HEK293 (cell line): Measurements from ENCODE around the gene KCNQ1.

Experiments
- CTCF ChIA-PET: fragments of 350-600 bp; formaldehyde crosslinking; extraction: SDS; loops from one replicate; lab custom pipeline; 2021; ENCODE audit warnings: antibody characterized with exemption; lab: Yijun Ruan, JAX
- POLR2A ChIA-PET: fragments of 300-600 bp; formaldehyde crosslinking; extraction: SDS; loops from one replicate; lab custom pipeline; 2020; ENCODE audit warnings: antibody characterized with exemption, inconsistent platforms; lab: Yijun Ruan, JAX
- H3K27ac ChIP-seq: fragments of 200-500 bp; sonication (Bioruptor generic); 2 replicates; pipeline ENCODE4 v1.5.1; 2014; ENCODE audit warnings: low read depth, low read length, control low read depth, inconsistent platforms; ENCODE audit errors: extremely low read depth
- H3K36me3 ChIP-seq, 2 experiments: fragments of 200-500 bp in 1 of 2; sonication (Bioruptor generic) in 1 of 2; 1 replicate in 1 of 2; 2 replicates in 1 of 2; pipeline ENCODE4 v1.5.1; 2014 to 2017; ENCODE audit warnings: inconsistent platforms in 2 of 2, low read length in 2 of 2; ENCODE audit not compliant: control insufficient read depth in 2 of 2, insufficient read depth in 1 of 2
- H3K4me1 ChIP-seq: fragments of 200-500 bp; sonication (Bioruptor generic); 2 replicates; pipeline ENCODE4 v1.5.1; 2014; ENCODE audit warnings: mild to moderate bottlenecking, low read length, inconsistent platforms; ENCODE audit not compliant: control insufficient read depth, insufficient read depth
- H3K4me3 ChIP-seq: 2 replicates; pipeline ENCODE4 v1.5.1; 2011; ENCODE audit warnings: low read depth, mild to moderate bottlenecking, control low read depth, low read length, moderate library complexity
- H3K9me3 ChIP-seq: fragments of 200-500 bp; sonication (Bioruptor generic); 2 replicates; pipeline ENCODE4 v1.5.1; 2014; ENCODE audit warnings: low read depth, low read length, inconsistent platforms; ENCODE audit not compliant: control insufficient read depth, insufficient read depth
- BCL11B ChIP-seq: fragments of 450-650 bp; formaldehyde crosslinking; IDR thresholded peaks from 2 replicates; pipeline ENCODE4 v1.5.1; 2016; ENCODE audit warnings: low read depth, missing biosample characterization, missing genetic modification characterization
- EGR2 ChIP-seq: fragments of 450-650 bp; formaldehyde crosslinking; IDR thresholded peaks from 2 replicates; pipeline ENCODE4 v1.5.1; 2016; ENCODE audit warnings: low read depth, missing biosample characterization, missing genetic modification characterization
- FEZF1 ChIP-seq: fragments of 450-650 bp; formaldehyde crosslinking; IDR thresholded peaks from 2 replicates; pipeline ENCODE4 v1.5.1; 2016; ENCODE audit warnings: missing biosample characterization, missing genetic modification characterization
- KLF10 ChIP-seq: fragments of 450-650 bp; IDR thresholded peaks from 2 replicates; pipeline ENCODE4 v1.5.1; 2018; ENCODE audit warnings: missing biosample characterization, mild to moderate bottlenecking, missing genetic modification characterization
- MYNN ChIP-seq: fragments of 450-650 bp; formaldehyde crosslinking; IDR thresholded peaks from 2 replicates; pipeline ENCODE4 v1.5.1; 2016; ENCODE audit warnings: missing biosample characterization, missing genetic modification characterization, borderline replicate concordance
- OVOL3 ChIP-seq: fragments of 450-650 bp; formaldehyde crosslinking; IDR thresholded peaks from 2 replicates; pipeline ENCODE4 v1.5.1; 2016; ENCODE audit warnings: missing biosample characterization, missing genetic modification characterization
- PBX3 ChIP-seq: sonication (generic); formaldehyde crosslinking; IDR thresholded peaks from 2 replicates; pipeline ENCODE4 v1.8.1; 2022; ENCODE audit warnings: mild to moderate bottlenecking, moderate library complexity, missing genetic modification reagents
- RBAK ChIP-seq: fragments of 450-650 bp; formaldehyde crosslinking; IDR thresholded peaks from 2 replicates; pipeline ENCODE4 v1.5.1; 2016; ENCODE audit warnings: missing biosample characterization, missing genetic modification characterization
- SALL2 ChIP-seq: fragments of 450-650 bp; formaldehyde crosslinking; IDR thresholded peaks from 2 replicates; pipeline ENCODE4 v1.5.0; 2017; ENCODE audit warnings: missing biosample characterization, mild to moderate bottlenecking, missing genetic modification characterization, borderline replicate concordance
- TRIM28 ChIP-seq: IDR thresholded peaks from 2 replicates; pipeline ENCODE4 v1.6.1; 2011; ENCODE audit warnings: low read length, control low read depth, borderline replicate concordance
- ZBTB44 ChIP-seq: fragments of 450-650 bp; IDR thresholded peaks from 2 replicates; pipeline ENCODE4 v1.5.1; 2018; ENCODE audit warnings: missing biosample characterization, mild to moderate bottlenecking, missing genetic modification characterization
- ZNF169 ChIP-seq: fragments of 450-650 bp; formaldehyde crosslinking; IDR thresholded peaks from 2 replicates; pipeline ENCODE4 v1.5.1; 2016; ENCODE audit warnings: missing biosample characterization, missing genetic modification characterization
- ZNF175 ChIP-seq: fragments of 450-650 bp; formaldehyde crosslinking; IDR thresholded peaks from 2 replicates; pipeline ENCODE4 v1.5.1; 2016; ENCODE audit warnings: missing biosample characterization, missing genetic modification characterization
- ZNF214 ChIP-seq: fragments of 450-650 bp; formaldehyde crosslinking; IDR thresholded peaks from 2 replicates; pipeline ENCODE4 v1.5.1; 2017; ENCODE audit warnings: missing biosample characterization, mild to moderate bottlenecking, missing genetic modification characterization, borderline replicate concordance
- ZNF354C ChIP-seq: fragments of 450-650 bp; formaldehyde crosslinking; IDR thresholded peaks from 2 replicates; pipeline ENCODE4 v1.5.1; 2016; ENCODE audit warnings: missing biosample characterization, missing genetic modification characterization, low read depth, borderline replicate concordance
- ZNF398 ChIP-seq: fragments of 450-650 bp; formaldehyde crosslinking; IDR thresholded peaks from 2 replicates; pipeline ENCODE4 v1.5.1; 2017; ENCODE audit warnings: missing biosample characterization, missing genetic modification characterization
- ZNF426 ChIP-seq: fragments of 450-650 bp; formaldehyde crosslinking; IDR thresholded peaks from 2 replicates; pipeline ENCODE4 v1.5.1; 2017; ENCODE audit warnings: missing biosample characterization, missing genetic modification characterization, mild to moderate bottlenecking, inconsistent platforms, moderate library complexity
- ZNF433 ChIP-seq: fragments of 450-650 bp; formaldehyde crosslinking; IDR thresholded peaks from 2 replicates; pipeline ENCODE4 v1.5.1; 2016; ENCODE audit warnings: missing biosample characterization, missing genetic modification characterization, low read depth
- ZNF518A ChIP-seq: fragments of 450-650 bp; formaldehyde crosslinking; conservative IDR thresholded peaks from 2 replicates; pipeline ENCODE4 v1.5.1; 2016; ENCODE audit warnings: low read depth, missing biosample characterization, missing genetic modification characterization
- ZNF707 ChIP-seq: fragments of 450-650 bp; formaldehyde crosslinking; IDR thresholded peaks from 2 replicates; pipeline ENCODE4 v1.5.1; 2016; ENCODE audit warnings: missing biosample characterization, missing genetic modification characterization
- ZNF747 ChIP-seq: fragments of 450-650 bp; formaldehyde crosslinking; IDR thresholded peaks from 2 replicates; pipeline ENCODE4 v1.5.1; 2016; ENCODE audit warnings: missing biosample characterization, missing genetic modification characterization
- ZSCAN30 ChIP-seq: fragments of 450-650 bp; IDR thresholded peaks from 2 replicates; pipeline ENCODE4 v1.5.1; 2018; ENCODE audit warnings: missing biosample characterization, mild to moderate bottlenecking, missing genetic modification characterization, moderate library complexity

KCNQ1 gene

GRCh38 chr11:2781408-2782274, 336.8 kb downstream of the KCNQ1 start:
- ChIA-PET POLR2A (no interaction called here), CTCF (no interaction called here)
- Histone ChIP-seq H3K4me3 (no peak overlapping the region), H3K4me1 (no peaks in the 10 kb centered on the region), H3K9me3 (no peaks in the 10 kb centered on the region), H3K36me3 (no peaks in the 10 kb centered on the region), H3K27ac (no peak overlapping the region)
- TF ChIP-seq SALL2, result no peak
- no peak for TF ChIP-seq ZSCAN30 (tag by site-specific recombination)
- TF ChIP-seq ZNF747 (tag by site-specific recombination), result no peak
- TF ChIP-seq BCL11B (tag by site-specific recombination), result no peak
- no peak for TF ChIP-seq ZNF175 (tag by site-specific recombination)
- TF ChIP-seq TRIM28, result no peak
- no peak for TF ChIP-seq ZNF707 (tag by site-specific recombination)
- TF ChIP-seq ZNF426, result no peak
- no peak for TF ChIP-seq FEZF1 (tag by site-specific recombination)
- no peak for TF ChIP-seq OVOL3 (tag by site-specific recombination)

- H3K36me3 ChIP-seq, result no peaks in the 10 kb centered on the region
- H3K4me3 ChIP-seq, result no peak overlapping the region
- H3K27ac ChIP-seq, result no peak overlapping the region
- CTCF ChIA-PET, result no interaction called here
- H3K4me1 ChIP-seq, result no peaks in the 10 kb centered on the region
- POLR2A ChIA-PET, result no interaction called here
- no peaks in the 10 kb centered on the region for H3K9me3 ChIP-seq
- no peak for TF ChIP-seq ZNF398 (tag by site-specific recombination)
- TF ChIP-seq EGR2, result no peak
Measured at GRCh38 chr11:2782769-2783168, 338.0 kb downstream of the KCNQ1 start.

- no peak overlapping the region for H3K4me3 ChIP-seq
- ChIA-PET CTCF (no interaction called here), POLR2A (no interaction called here)
- no peaks in the 10 kb centered on the region for H3K4me1 ChIP-seq
- no peaks in the 10 kb centered on the region for H3K9me3 ChIP-seq
- H3K27ac ChIP-seq, result no peak overlapping the region
- no peaks in the 10 kb centered on the region for H3K36me3 ChIP-seq
- no peak for TF ChIP-seq ZNF354C
- TF ChIP-seq ZBTB44 (tag by site-specific recombination), result no peak
- no peak for TF ChIP-seq ZNF169 (tag by site-specific recombination)
- TF ChIP-seq ZNF433 (tag by site-specific recombination), result no peak
- TF ChIP-seq ZNF518A (tag by site-specific recombination), result no peak
- TF ChIP-seq ZNF214 (tag by site-specific recombination), result no peak
- TF ChIP-seq KLF10, result no peak
- no peak for TF ChIP-seq RBAK (tag by site-specific recombination)
- no peak for TF ChIP-seq PBX3 (CRISPR knock-in tag)
- no peak for TF ChIP-seq MYNN
Measured at GRCh38 chr11:2783536-2784082, 338.8 kb downstream of the KCNQ1 start.
